Neural crest cell (in vitro differentiated cells): Measurements from ENCODE around the gene MADCAM1. TPM values are rescaled to one million over a fixed set of nuclear protein-coding genes. Genes with fewer than 3 reads are reported as not detected.

ENCODE experiments used
- DNase-seq: peaks from one replicate; pipeline ENCODE4 v3.0.0; 2021; ENCODE audit warnings: low read depth, mixed read lengths, low spot score
- H3K27ac Mint-ChIP-seq: one replicate; pipeline ENCODE4 v1.8.0; 2021; ENCODE audit warnings: mild to moderate bottlenecking, mixed read lengths; ENCODE audit not compliant: unreplicated experiment
- H3K27me3 Mint-ChIP-seq: 2 replicates; pipeline ENCODE4 v1.8.0; 2021; ENCODE audit warnings: low read depth, mild to moderate bottlenecking, mixed read lengths
- H3K36me3 Mint-ChIP-seq: 2 replicates; pipeline ENCODE4 v1.8.0; 2021; ENCODE audit warnings: low read depth, mild to moderate bottlenecking, mixed read lengths
- H3K4me1 Mint-ChIP-seq: 2 replicates; pipeline ENCODE4 v1.8.0; 2021; ENCODE audit warnings: mixed read lengths
- H3K4me3 Mint-ChIP-seq: one replicate; pipeline ENCODE4 v1.8.0; 2021; ENCODE audit warnings: mild to moderate bottlenecking, mixed read lengths
- H3K9me3 Mint-ChIP-seq: 2 replicates; pipeline ENCODE4 v1.8.0; 2021; ENCODE audit warnings: mixed read lengths
- total RNA-seq: library from RNA; stranded (reverse); gene quantifications from 2 replicates; pipeline ENCODE4 v1.2.1, GENCODE V29; 2021
- TF ChIP-seq, protein P1 (sequence below): fragments of 200-600 bp; sonication (generic); conservative IDR thresholded peaks from 2 replicates; pipeline ENCODE4 v1.5.0; 2021; ENCODE audit warnings: antibody characterized with exemption, mild to moderate bottlenecking

The MADCAM1 gene
- total RNA-seq, 1 donor from 2014 or later = 0.75 TPM

DNA sequence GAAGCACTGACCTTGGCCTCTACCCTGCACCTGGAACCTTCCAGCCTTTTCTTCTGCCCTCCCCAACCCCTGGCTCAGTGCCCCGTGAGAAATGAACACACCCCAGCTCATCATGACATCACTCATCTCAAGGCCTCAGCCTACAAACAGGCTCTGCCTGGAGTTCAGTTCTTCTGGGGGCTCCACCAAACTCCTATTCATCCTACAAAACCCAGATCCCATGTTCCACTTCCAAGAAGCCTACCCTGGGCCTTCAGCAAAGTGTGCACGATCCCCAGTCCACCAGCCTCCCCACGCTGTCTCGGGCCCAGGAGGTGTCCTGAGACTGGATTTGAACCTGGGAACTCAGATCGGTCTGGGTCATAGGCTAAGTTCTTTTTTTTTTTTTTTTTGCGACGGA lies 26.5 kb upstream of the MADCAM1 start:
- H3K27ac Mint-ChIP-seq = no peak overlapping the region
- no peaks in the 10 kb centered on the region for H3K36me3 Mint-ChIP-seq
- no peaks in the 10 kb centered on the region for H3K9me3 Mint-ChIP-seq
- H3K4me1 Mint-ChIP-seq = no peaks in the 10 kb centered on the region
- no peak overlapping the region for H3K4me3 Mint-ChIP-seq
- no peaks in the 10 kb centered on the region for H3K27me3 Mint-ChIP-seq
- DNase-seq = no peak
- TF ChIP-seq, protein P1, sequence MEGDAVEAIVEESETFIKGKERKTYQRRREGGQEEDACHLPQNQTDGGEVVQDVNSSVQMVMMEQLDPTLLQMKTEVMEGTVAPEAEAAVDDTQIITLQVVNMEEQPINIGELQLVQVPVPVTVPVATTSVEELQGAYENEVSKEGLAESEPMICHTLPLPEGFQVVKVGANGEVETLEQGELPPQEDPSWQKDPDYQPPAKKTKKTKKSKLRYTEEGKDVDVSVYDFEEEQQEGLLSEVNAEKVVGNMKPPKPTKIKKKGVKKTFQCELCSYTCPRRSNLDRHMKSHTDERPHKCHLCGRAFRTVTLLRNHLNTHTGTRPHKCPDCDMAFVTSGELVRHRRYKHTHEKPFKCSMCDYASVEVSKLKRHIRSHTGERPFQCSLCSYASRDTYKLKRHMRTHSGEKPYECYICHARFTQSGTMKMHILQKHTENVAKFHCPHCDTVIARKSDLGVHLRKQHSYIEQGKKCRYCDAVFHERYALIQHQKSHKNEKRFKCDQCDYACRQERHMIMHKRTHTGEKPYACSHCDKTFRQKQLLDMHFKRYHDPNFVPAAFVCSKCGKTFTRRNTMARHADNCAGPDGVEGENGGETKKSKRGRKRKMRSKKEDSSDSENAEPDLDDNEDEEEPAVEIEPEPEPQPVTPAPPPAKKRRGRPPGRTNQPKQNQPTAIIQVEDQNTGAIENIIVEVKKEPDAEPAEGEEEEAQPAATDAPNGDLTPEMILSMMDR = no peak

DNA sequence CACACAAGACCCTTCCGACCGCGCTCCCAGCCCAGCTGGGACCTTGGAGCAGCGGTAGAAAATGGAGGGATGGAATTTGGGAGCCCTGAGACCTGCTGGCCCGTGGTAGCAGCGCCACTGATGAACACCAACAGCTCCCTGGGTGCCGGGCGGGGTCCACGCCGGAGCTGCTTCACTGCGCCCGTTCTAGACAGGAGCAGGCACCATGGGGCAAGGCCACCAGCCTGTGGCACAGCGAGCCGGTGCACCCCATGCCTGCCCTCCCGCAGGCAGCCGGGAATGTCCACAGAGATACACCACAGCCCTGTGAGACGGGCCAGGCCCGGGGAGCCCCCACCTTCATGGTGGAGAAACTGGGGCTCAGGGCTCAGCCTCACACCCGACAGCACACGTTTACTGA lies 25.6 kb upstream of the MADCAM1 start:
- no peaks in the 10 kb centered on the region for H3K36me3 Mint-ChIP-seq
- no peak overlapping the region for H3K27ac Mint-ChIP-seq
- no peak overlapping the region for H3K4me3 Mint-ChIP-seq
- no peaks in the 10 kb centered on the region for H3K9me3 Mint-ChIP-seq
- no peak for DNase-seq
- TF ChIP-seq, protein P1 = no peak
- no peaks in the 10 kb centered on the region for H3K4me1 Mint-ChIP-seq
- H3K27me3 Mint-ChIP-seq = no peaks in the 10 kb centered on the region

DNA sequence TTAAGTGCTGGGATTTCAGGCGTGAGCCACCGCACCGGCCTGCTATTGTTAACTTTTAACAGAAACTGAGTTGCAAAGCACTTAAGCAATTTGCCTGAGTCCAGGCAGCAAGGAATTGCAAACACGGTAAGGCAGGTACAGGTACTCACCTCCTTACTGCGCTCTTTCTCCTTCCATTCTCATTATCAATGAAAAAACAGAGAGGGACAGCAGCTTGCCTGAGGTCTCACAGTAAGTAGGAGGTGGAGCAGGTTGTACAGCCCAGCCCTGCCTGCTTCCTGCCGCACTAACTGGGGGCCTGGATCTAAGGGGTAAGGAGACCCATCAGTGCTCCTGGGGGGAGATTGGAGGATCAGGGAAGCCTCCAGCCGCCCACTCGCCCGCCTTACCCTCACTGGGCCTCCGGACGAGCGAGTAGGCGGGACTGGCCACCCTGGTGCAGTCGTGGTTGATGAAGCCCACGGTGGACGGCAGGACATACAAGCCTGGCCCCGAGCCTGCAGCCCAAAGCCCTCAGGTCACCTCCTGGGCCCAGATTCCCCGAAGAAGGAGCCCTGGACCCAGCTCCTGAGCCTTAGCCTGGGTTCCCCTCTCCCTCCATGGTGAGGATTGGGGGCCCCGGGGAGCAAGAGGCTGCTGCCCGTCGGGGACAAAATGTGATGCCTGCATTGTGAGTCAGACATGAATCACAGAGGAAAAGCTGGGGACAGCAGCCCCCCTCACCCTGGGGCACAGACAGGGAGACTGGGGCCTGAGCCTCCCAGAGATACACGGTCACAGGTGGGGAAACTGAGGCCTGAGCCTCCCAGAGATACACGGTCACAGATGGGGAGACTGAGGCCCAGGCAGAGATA lies 24.1 kb upstream of the MADCAM1 start:
- DNase-seq = no peak
- Mint-ChIP-seq H3K4me3 (no peak overlapping the region), H3K27ac (no peak overlapping the region), H3K36me3 (no peaks in the 10 kb centered on the region), H3K4me1 (no peaks in the 10 kb centered on the region), H3K27me3 (no peaks in the 10 kb centered on the region), H3K9me3 (no peaks in the 10 kb centered on the region)
- TF ChIP-seq, protein P1 = no peak

DNA sequence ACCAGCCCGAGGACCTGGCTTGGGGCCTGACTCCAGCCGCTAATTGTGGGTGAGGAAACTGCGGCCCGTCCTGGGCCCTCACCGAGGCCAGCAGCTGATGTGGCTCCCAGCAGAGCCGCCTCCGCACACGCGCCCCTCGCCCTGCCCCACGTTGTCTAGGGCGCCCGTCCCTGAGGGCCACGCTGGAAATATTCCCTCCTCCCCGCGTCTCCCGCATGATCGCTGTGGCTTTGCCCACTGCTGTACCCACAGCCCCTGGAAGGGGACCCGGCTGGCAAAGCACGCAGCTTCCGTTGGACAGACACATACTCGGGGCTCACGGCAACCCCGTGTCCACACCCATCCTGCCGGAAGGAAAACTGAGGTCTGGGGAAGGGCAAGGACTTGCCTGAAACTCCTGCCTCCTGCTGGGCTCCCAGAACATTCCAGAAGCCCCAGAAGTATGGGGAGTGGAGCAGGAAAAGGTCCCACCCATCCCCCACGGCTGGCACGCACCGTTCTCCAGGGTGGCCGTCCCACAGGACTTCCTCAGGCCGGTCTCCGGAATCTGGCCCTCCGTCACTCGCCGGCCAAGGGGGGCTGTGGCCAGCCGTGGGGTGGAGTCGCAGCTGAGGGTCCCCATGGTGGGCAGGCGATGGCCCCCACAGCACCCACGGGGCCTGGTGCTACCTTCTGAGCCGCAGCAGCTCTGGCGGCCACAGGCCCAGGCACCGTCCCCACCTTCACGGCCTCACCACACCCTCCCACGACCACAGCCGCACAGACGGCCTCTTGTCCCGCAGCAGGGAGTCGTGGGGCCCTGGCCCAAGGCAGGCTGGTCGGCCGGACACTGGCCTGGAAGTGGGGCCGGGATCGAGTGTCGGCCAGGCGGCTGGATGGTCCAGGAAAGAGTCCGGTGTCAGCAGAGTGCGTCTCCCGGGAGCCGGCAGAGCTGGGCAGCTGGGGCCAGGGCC lies 21.9 kb upstream of the MADCAM1 start:
- no peak overlapping the region for H3K4me3 Mint-ChIP-seq
- no peaks in the 10 kb centered on the region for H3K9me3 Mint-ChIP-seq
- H3K36me3 Mint-ChIP-seq = no peaks in the 10 kb centered on the region
- no peak overlapping the region for H3K27ac Mint-ChIP-seq
- no peak for DNase-seq
- no peaks in the 10 kb centered on the region for H3K4me1 Mint-ChIP-seq
- H3K27me3 Mint-ChIP-seq = no peaks in the 10 kb centered on the region
- TF ChIP-seq, protein P1 = no peak

DNA sequence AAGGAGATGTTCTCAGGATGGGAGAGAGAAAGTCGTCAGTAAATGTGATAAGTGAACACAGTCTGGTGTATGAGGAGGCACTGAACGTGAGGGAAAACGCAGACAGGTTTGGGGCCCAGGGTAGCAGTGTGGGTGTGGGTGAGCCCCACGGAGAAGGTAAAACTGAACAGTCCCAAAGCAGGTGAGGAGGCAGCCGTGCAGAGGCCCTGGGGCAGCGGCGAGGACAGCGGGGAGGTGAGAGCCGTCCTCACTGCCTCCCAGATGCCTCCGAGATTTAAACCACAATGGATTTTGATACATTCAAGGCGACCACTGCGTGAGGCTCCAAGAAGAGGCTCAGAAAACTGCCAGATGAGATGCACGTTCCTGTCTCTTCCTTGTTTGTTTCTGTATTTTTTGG lies 20.9 kb upstream of the MADCAM1 start:
- Mint-ChIP-seq H3K27ac (no peak overlapping the region), H3K4me3 (no peak overlapping the region), H3K4me1 (peaks cover 8% of the 10 kb centered on the region), H3K9me3 (peaks cover 6% of the 10 kb centered on the region), H3K27me3 (peaks cover 6% of the 10 kb centered on the region), H3K36me3 (peaks cover 5% of the 10 kb centered on the region)
- TF ChIP-seq, protein P1 = no peak
- no peak for DNase-seq
